ES-I3 (cell line): ENCODE results near the gene MPL.
"Not testable (repeated sequence)": the region's sequence is repeated elsewhere in the genome, so short reads cannot be mapped to it uniquely, and the experiment has no call there.

Experiments
- H3K36me3 ChIP-seq: 2 replicates; pipeline ENCODE4 v1.6.1; 2013; ENCODE audit warnings: mild to moderate bottlenecking, low read length, control low read depth, moderate library complexity; ENCODE audit not compliant: insufficient read depth
- H3K4me1 ChIP-seq: 2 replicates; pipeline ENCODE4 v1.6.1; 2013; ENCODE audit warnings: mild to moderate bottlenecking, control low read depth, low read length; ENCODE audit not compliant: insufficient read depth
- H3K9ac ChIP-seq: 2 replicates; pipeline ENCODE4 v1.6.1; 2013; ENCODE audit warnings: low read depth, mild to moderate bottlenecking, low read length, moderate library complexity
- H3K9me3 ChIP-seq: 2 replicates; pipeline ENCODE4 v1.6.1; 2013; ENCODE audit warnings: mild to moderate bottlenecking, low read length, moderate library complexity; ENCODE audit not compliant: control insufficient read depth, insufficient read depth

MPL gene

GRCh38 chr1:43363935-43364525 is 26.4 kb downstream of the MPL start:
- H3K9ac ChIP-seq, result no peak overlapping the region
- H3K36me3 ChIP-seq, result peaks cover 29% of the 10 kb centered on the region
- H3K4me1 ChIP-seq, result peaks cover 12% of the 10 kb centered on the region; the same call in 1 of the 2 replicates
- H3K9me3 ChIP-seq, result no peaks in the 10 kb centered on the region

- H3K9me3 ChIP-seq, result no peaks in the 10 kb centered on the region
- peaks cover 11% of the 10 kb centered on the region; the same call in 1 of the 2 replicates for H3K4me1 ChIP-seq
- no peak overlapping the region for H3K9ac ChIP-seq
- H3K36me3 ChIP-seq, result peaks cover 20% of the 10 kb centered on the region
Measured at GRCh38 chr1:43365678-43366077, 28.1 kb downstream of the MPL start.

- H3K9me3 ChIP-seq, result no peaks in the 10 kb centered on the region
- peaks cover 8% of the 10 kb centered on the region; the same call in 1 of the 2 replicates for H3K4me1 ChIP-seq
- peak overlapping the region; percentile 85; the same call in 1 of the 2 replicates for H3K9ac ChIP-seq
- peaks cover 15% of the 10 kb centered on the region for H3K36me3 ChIP-seq
Measured at GRCh38 chr1:43366179-43366578, 28.6 kb downstream of the MPL start.

- H3K4me1 ChIP-seq, result peaks cover 8% of the 10 kb centered on the region; the same call in 1 of the 2 replicates
- peaks cover 12% of the 10 kb centered on the region for H3K36me3 ChIP-seq
- peak overlapping the region; percentile 85; the same call in 1 of the 2 replicates for H3K9ac ChIP-seq
Measured at GRCh38 chr1:43366601-43367025, 29.0 kb downstream of the MPL start.

GRCh38 chr1:43367026-43367903 is 29.6 kb downstream of the MPL start:
- Histone ChIP-seq H3K9ac (peak overlapping the region; percentile 85), H3K4me1 (peaks cover 8% of the 10 kb centered on the region; the same call in 1 of the 2 replicates), H3K36me3 (peaks cover 6% of the 10 kb centered on the region), H3K9me3 (no peaks in the 10 kb centered on the region)

More at GRCh38 chr1:43366601-43367025, 29.0 kb downstream of the MPL start:
- H3K9me3 ChIP-seq, result no peaks in the 10 kb centered on the region

- H3K36me3 ChIP-seq, result peaks cover 6% of the 10 kb centered on the region
- H3K9ac ChIP-seq, result peak within 1 kb of the TSS; percentile 85
- no peaks in the 10 kb centered on the region for H3K9me3 ChIP-seq
- peaks cover 12% of the 10 kb centered on the region; the same call in 1 of the 2 replicates for H3K4me1 ChIP-seq
Measured at GRCh38 chr1:43367904-43368645, 30.5 kb downstream of the MPL start, which contains the start of gene ELOVL1. TSS of gene ELOVL1 (minus strand) at chr1:43368011. CDS start at chr1:43365609, 2,402 bp downstream.

- H3K4me1 ChIP-seq, result peaks cover 12% of the 10 kb centered on the region; the same call in 1 of the 2 replicates
- H3K36me3 ChIP-seq, result peaks cover 6% of the 10 kb centered on the region; the same call in 1 of the 2 replicates
- peak overlapping the region; percentile 85 for H3K9ac ChIP-seq
- no peaks in the 10 kb centered on the region for H3K9me3 ChIP-seq
Measured at GRCh38 chr1:43368646-43369020, 31.0 kb downstream of the MPL start.

GRCh38 chr1:43369779-43370178 is 32.2 kb downstream of the MPL start:
- not testable (repeated sequence) for H3K36me3 ChIP-seq, H3K9ac ChIP-seq, H3K9me3 ChIP-seq
- peaks cover 12% of the 10 kb centered on the region; the same call in 1 of the 2 replicates for H3K4me1 ChIP-seq

- Histone ChIP-seq H3K4me1 (peaks cover 12% of the 10 kb centered on the region; the same call in 1 of the 2 replicates), H3K9ac (no peak overlapping the region), H3K9me3 (no peaks in the 10 kb centered on the region), H3K36me3 (no peaks in the 10 kb centered on the region)
Measured at GRCh38 chr1:43370564-43370963, 32.9 kb downstream of the MPL start.

- H3K36me3 ChIP-seq, result no peaks in the 10 kb centered on the region
- no peak overlapping the region for H3K9ac ChIP-seq
- peaks cover 7% of the 10 kb centered on the region; the same call in 1 of the 2 replicates for H3K4me1 ChIP-seq
- no peaks in the 10 kb centered on the region for H3K9me3 ChIP-seq
Measured at GRCh38 chr1:43372172-43372571, 34.6 kb downstream of the MPL start.

GRCh38 chr1:43373066-43373940 is 35.7 kb downstream of the MPL start:
- Histone ChIP-seq H3K9me3 (no peaks in the 10 kb centered on the region), H3K4me1 (peaks cover 7% of the 10 kb centered on the region; the same call in 1 of the 2 replicates), H3K9ac (no peak overlapping the region), H3K36me3 (no peaks in the 10 kb centered on the region)

GRCh38 chr1:43376723-43377235 is 39.2 kb downstream of the MPL start:
- H3K9ac ChIP-seq, result no peak overlapping the region
- H3K36me3 ChIP-seq, result no peaks in the 10 kb centered on the region
- H3K9me3 ChIP-seq, result no peaks in the 10 kb centered on the region
- H3K4me1 ChIP-seq, result peaks cover 3% of the 10 kb centered on the region; the same call in 1 of the 2 replicates

GRCh38 chr1:43377831-43378230 is 40.2 kb downstream of the MPL start:
- peaks cover 1% of the 10 kb centered on the region; the same call in 1 of the 2 replicates for H3K4me1 ChIP-seq
- no peak overlapping the region for H3K9ac ChIP-seq
- H3K36me3 ChIP-seq, result no peaks in the 10 kb centered on the region
- no peaks in the 10 kb centered on the region for H3K9me3 ChIP-seq
